GM21723 (cell line): Measurements from ENCODE around the gene MED31.
"Not testable (repeated sequence)": the region's sequence is repeated elsewhere in the genome, so short reads cannot be mapped to it uniquely, and the experiment has no call there.

Experiments
- ATAC-seq: cut with Tn5 transposase; IDR thresholded peaks from one replicate; pipeline ENCODE4 v1.9.1; 2021; ENCODE audit warnings: mild to moderate bottlenecking, moderate library complexity; ENCODE audit not compliant: unreplicated experiment

Gene MED31

GRCh38 chr17:6651354-6651918, at the start of gene MED31, which contains the start of gene C17orf100:
MED31 (minus strand) TSS chr17:6651605; CDS start chr17:6651528, 77 bp downstream.
C17orf100 (plus strand) TSS chr17:6651762; CDS start chr17:6651914, 152 bp downstream.
- peak; percentile 90 for ATAC-seq

- ATAC-seq, result no peak
Measured at GRCh38 chr17:6700948-6701307, 49.5 kb upstream of the MED31 start.

- no peak for ATAC-seq
Measured at GRCh38 chr17:6699997-6700947, 48.9 kb upstream of the MED31 start.

- ATAC-seq, result no peak
Measured at GRCh38 chr17:6698004-6698403, 46.6 kb upstream of the MED31 start.

- no peak for ATAC-seq
Measured at GRCh38 chr17:6696906-6697305, 45.5 kb upstream of the MED31 start.

GRCh38 chr17:6695565-6695964, 44.2 kb upstream of the MED31 start:
- no peak for ATAC-seq

GRCh38 chr17:6695051-6695450, 43.6 kb upstream of the MED31 start:
- ATAC-seq, result no peak

GRCh38 chr17:6691958-6692357, 40.6 kb upstream of the MED31 start:
- not testable (repeated sequence) for ATAC-seq

- no peak for ATAC-seq
Measured at GRCh38 chr17:6691546-6691945, 40.1 kb upstream of the MED31 start.

GRCh38 chr17:6690641-6691040, 39.2 kb upstream of the MED31 start:
- no peak for ATAC-seq

GRCh38 chr17:6688944-6689343, 37.5 kb upstream of the MED31 start:
- no peak for ATAC-seq

GRCh38 chr17:6686026-6686425, 34.6 kb upstream of the MED31 start:
- no peak for ATAC-seq

- ATAC-seq, result no peak
Measured at GRCh38 chr17:6684881-6685767, 33.7 kb upstream of the MED31 start.

- ATAC-seq, result no peak
Measured at GRCh38 chr17:6684460-6684783, 33.0 kb upstream of the MED31 start.

- no peak for ATAC-seq
Measured at GRCh38 chr17:6683730-6684459, 32.5 kb upstream of the MED31 start.

- ATAC-seq, result no peak
Measured at GRCh38 chr17:6683081-6683684, 31.8 kb upstream of the MED31 start.

GRCh38 chr17:6682339-6682738, 30.9 kb upstream of the MED31 start:
- no peak for ATAC-seq

- ATAC-seq, result no peak
Measured at GRCh38 chr17:6681671-6682070, 30.3 kb upstream of the MED31 start.

GRCh38 chr17:6681176-6681575, 29.8 kb upstream of the MED31 start:
- ATAC-seq, result no peak

GRCh38 chr17:6679241-6679640, 27.8 kb upstream of the MED31 start:
- no peak for ATAC-seq
